Keratinocyte (primary cell): ENCODE results near the gene SCN8A. TPM values are rescaled to one million over a fixed set of nuclear protein-coding genes. Genes with fewer than 3 reads are reported as not detected.

Experiments used
- DNase-seq: peaks from one replicate; pipeline ENCODE4 v3.0.0-alpha.2; 2011; ENCODE audit warnings: low read depth, missing footprints, low spot score
- FAIRE-seq: peaks from 2 replicates; lab custom pipeline; 2011; peaks lifted over from hg19 to GRCh38; lab: Jason Lieb, UNC
- H2AFZ ChIP-seq: 2 replicates; pipeline ENCODE4 v1.6.0; 2012; ENCODE audit warnings: low read length, control low read depth, inconsistent platforms; ENCODE audit not compliant: control insufficient read depth
- H3K27ac ChIP-seq: 2 replicates; pipeline ENCODE4 v1.5.1; 2011; ENCODE audit warnings: low read length; ENCODE audit not compliant: control insufficient read depth, insufficient read depth
- H3K27me3 ChIP-seq: 3 replicates; pipeline ENCODE4 v1.6.0; 2011; ENCODE audit warnings: low read length; ENCODE audit not compliant: control insufficient read depth, insufficient read depth; ENCODE audit errors: extremely low read depth
- H3K36me3 ChIP-seq, 2 experiments: 2 replicates in 1 of 2; 3 replicates in 1 of 2; pipeline ENCODE4 v1.5.1; 2011; ENCODE audit warnings: low read length in 2 of 2, mild to moderate bottlenecking in 1 of 2; ENCODE audit not compliant: control insufficient read depth in 2 of 2, insufficient read depth in 2 of 2; ENCODE audit errors: extremely low read depth in 1 of 2
- H3K4me1 ChIP-seq: 3 replicates; pipeline ENCODE4 v1.5.1; 2011; ENCODE audit warnings: low read length; ENCODE audit not compliant: control insufficient read depth, insufficient read depth; ENCODE audit errors: extremely low read depth
- H3K4me2 ChIP-seq: 3 replicates; pipeline ENCODE4 v1.6.0; 2011; ENCODE audit warnings: low read depth, low read length; ENCODE audit not compliant: control insufficient read depth, insufficient read depth; ENCODE audit errors: extremely low read depth
- H3K4me3 ChIP-seq, 3 experiments: fragments of 200-600 bp in 1 of 3; sonication (generic) in 1 of 3; 2 replicates in 2 of 3; 3 replicates in 1 of 3; pipeline ENCODE4 v1.5.1; 2011 to 2016; ENCODE audit warnings: low read length in 3 of 3, mild to moderate bottlenecking in 3 of 3, control low read depth in 2 of 3, inconsistent platforms in 1 of 3, low read depth in 1 of 3, mixed read lengths in 1 of 3, mixed run types in 1 of 3, moderate library complexity in 1 of 3; ENCODE audit not compliant: control insufficient read depth in 2 of 3, insufficient read depth in 2 of 3; ENCODE audit errors: extremely low read depth in 1 of 3
- H3K79me2 ChIP-seq: 2 replicates; pipeline ENCODE4 v1.6.0; 2012; ENCODE audit warnings: low read length; ENCODE audit not compliant: control insufficient read depth, insufficient read depth
- H3K9ac ChIP-seq: 3 replicates; pipeline ENCODE4 v1.6.0; 2011; ENCODE audit warnings: low read length; ENCODE audit not compliant: control insufficient read depth, insufficient read depth; ENCODE audit errors: extremely low read depth
- H3K9me1 ChIP-seq: 3 replicates; pipeline ENCODE4 v1.6.0; 2011; ENCODE audit warnings: low read length; ENCODE audit not compliant: control insufficient read depth, insufficient read depth; ENCODE audit errors: extremely low read depth
- H3K9me3 ChIP-seq: 2 replicates; pipeline ENCODE4 v1.5.1; 2012; ENCODE audit warnings: low read depth, low read length; ENCODE audit not compliant: control insufficient read depth
- H4K20me1 ChIP-seq: 3 replicates; pipeline ENCODE4 v1.6.0; 2011; ENCODE audit warnings: low read length; ENCODE audit not compliant: control insufficient read depth, insufficient read depth; ENCODE audit errors: extremely low read depth
- EZH2 ChIP-seq: IDR thresholded peaks from one replicate; pipeline ENCODE4 v1.6.1; 2012; ENCODE audit warnings: inconsistent platforms, mild to moderate bottlenecking, low read length, moderate library complexity
- dilution Hi-C: fragments of 300-500 bp; cut with MboI; formaldehyde crosslinking; loops from one replicate; pipeline ENCODE4 v1.7.0; 2020; ENCODE audit warnings: low sequenced_read_pairs; ENCODE audit not compliant: extremely low pct_ligation_motif_present
- polyA plus RNA-seq, 5 experiments: library from polyadenylated mRNA; depleted of rRNA in 3 of 5; stranded (reverse) in 3 of 5; stranded (forward) in 1 of 5; unstranded in 1 of 5; fragments of >200 nt; gene quantifications; 1 replicate in 1 of 5; 2 replicates in 3 of 5; 3 replicates in 1 of 5; pipeline versions ENCODE4 v1.2.1 to v1.2.3, GENCODE V29; 2011 to 2012; ENCODE audit warnings: missing spikeins in 2 of 5, low read depth in 1 of 5, low replicate concordance in 1 of 5
- TF ChIP-seq, protein P1 (sequence below), 3 experiments: IDR thresholded peaks in 1 of 3; conservative IDR thresholded peaks in 1 of 3; optimal IDR thresholded peaks in 1 of 3; 2 replicates in 2 of 3; 3 replicates in 1 of 3; pipeline versions ENCODE3 to v1.5.1; 2011; ENCODE audit warnings: low read length in 3 of 3, mild to moderate bottlenecking in 3 of 3, moderate library complexity in 2 of 3, control low read depth in 1 of 3, inconsistent platforms in 1 of 3; ENCODE audit not compliant: insufficient read depth in 2 of 3; ENCODE audit errors: extremely low read depth in 1 of 3

The SCN8A gene
- polyA plus RNA-seq, 1 donor (not counting 4 experiments of a cell fraction or from before 2014, with no cell fraction given): 1.1 TPM

DNA sequence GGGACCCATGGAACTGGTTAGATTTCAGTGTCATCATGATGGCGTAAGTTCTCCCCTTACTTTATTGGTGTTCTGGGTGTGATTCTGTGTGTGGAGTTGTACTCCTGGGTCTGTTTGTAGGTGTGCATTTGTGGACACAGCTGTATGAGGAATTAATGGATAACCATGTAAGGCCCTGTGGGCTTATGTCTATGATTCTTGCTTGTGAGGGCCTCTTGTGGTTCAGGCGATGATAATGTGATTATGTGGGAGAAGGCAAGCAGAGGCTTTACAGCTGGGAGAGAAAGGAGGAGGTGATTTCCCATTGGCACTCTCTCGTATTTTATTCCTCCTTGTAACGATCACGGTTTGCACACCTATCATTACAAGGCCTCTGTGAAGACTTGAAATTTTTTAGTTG, 96.1 kb downstream of the SCN8A start:
- H3K4me2 ChIP-seq: no peak overlapping the region

DNA sequence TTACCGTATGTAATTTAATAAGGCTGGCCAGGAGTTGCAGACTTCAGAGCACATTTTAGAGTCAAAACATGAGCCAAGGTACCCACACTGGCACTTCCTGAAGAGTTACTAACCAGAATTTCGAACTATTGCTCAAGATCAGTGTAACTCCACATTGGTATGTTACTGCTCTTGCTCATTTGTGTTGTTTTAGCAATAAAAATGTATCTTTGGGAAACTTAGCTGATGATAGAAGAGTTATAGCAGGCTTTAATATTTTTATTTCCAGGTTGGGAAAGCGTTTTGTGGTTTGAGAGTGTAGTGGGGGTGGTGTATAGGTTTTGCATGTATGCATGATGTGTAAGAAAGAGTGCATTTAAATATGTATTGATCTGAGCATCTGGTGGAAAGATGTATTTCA, 96.6 kb downstream of the SCN8A start:
- no peak for TF ChIP-seq EZH2
- TF ChIP-seq, protein P1, sequence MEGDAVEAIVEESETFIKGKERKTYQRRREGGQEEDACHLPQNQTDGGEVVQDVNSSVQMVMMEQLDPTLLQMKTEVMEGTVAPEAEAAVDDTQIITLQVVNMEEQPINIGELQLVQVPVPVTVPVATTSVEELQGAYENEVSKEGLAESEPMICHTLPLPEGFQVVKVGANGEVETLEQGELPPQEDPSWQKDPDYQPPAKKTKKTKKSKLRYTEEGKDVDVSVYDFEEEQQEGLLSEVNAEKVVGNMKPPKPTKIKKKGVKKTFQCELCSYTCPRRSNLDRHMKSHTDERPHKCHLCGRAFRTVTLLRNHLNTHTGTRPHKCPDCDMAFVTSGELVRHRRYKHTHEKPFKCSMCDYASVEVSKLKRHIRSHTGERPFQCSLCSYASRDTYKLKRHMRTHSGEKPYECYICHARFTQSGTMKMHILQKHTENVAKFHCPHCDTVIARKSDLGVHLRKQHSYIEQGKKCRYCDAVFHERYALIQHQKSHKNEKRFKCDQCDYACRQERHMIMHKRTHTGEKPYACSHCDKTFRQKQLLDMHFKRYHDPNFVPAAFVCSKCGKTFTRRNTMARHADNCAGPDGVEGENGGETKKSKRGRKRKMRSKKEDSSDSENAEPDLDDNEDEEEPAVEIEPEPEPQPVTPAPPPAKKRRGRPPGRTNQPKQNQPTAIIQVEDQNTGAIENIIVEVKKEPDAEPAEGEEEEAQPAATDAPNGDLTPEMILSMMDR (optimal IDR thresholded peaks at IDR 0.05 in 1 of 3, IDR thresholded peaks at IDR 0.05 in 1 of 3, conservative IDR thresholded peaks at IDR 0.05 in 1 of 3; ENCODE audit: extremely low read depth in 1 of 3, insufficient read depth in 2 of 3, low read length in 3 of 3): no peak
- no peaks in the 10 kb centered on the region for H3K27me3 ChIP-seq
- dilution Hi-C loops: no loop called here
- H2AFZ ChIP-seq: no peak overlapping the region
- H3K79me2 ChIP-seq: no peaks in the 10 kb centered on the region
- no peak overlapping the region for H3K9ac ChIP-seq
- H3K4me1 ChIP-seq: peaks cover 7% of the 10 kb centered on the region
- H3K9me1 ChIP-seq: no peaks in the 10 kb centered on the region
- no peaks in the 10 kb centered on the region for H4K20me1 ChIP-seq
- H3K4me3 ChIP-seq: no peak overlapping the region
- no peaks in the 10 kb centered on the region for H3K9me3 ChIP-seq
- H3K27ac ChIP-seq: no peak overlapping the region
- FAIRE-seq (no peak), DNase-seq (no peak)
- no peaks in the 10 kb centered on the region for H3K36me3 ChIP-seq
- no peak overlapping the region for H3K4me2 ChIP-seq

More for the DNA sequence above, 96.1 kb downstream of the SCN8A start:
- Histone ChIP-seq H3K27me3 (no peaks in the 10 kb centered on the region), H3K36me3 (no peaks in the 10 kb centered on the region), H3K27ac (no peak overlapping the region), H3K4me3 (no peak overlapping the region), H3K9me3 (no peaks in the 10 kb centered on the region), H3K79me2 (no peaks in the 10 kb centered on the region), H3K4me1 (peaks cover 7% of the 10 kb centered on the region), H3K9me1 (no peaks in the 10 kb centered on the region), H3K9ac (no peak overlapping the region), H4K20me1 (no peaks in the 10 kb centered on the region), H2AFZ (no peak overlapping the region)
- DNase-seq: no peak
- FAIRE-seq: no peak
- dilution Hi-C loops: no loop called here
- no peak for TF ChIP-seq EZH2
- TF ChIP-seq, protein P1 (optimal IDR thresholded peaks at IDR 0.05 in 1 of 3, IDR thresholded peaks at IDR 0.05 in 1 of 3, conservative IDR thresholded peaks at IDR 0.05 in 1 of 3; ENCODE audit: extremely low read depth in 1 of 3, insufficient read depth in 2 of 3, low read length in 3 of 3): no peak
